ENCODE results near the gene GAL3ST3.
"Not testable (repeated sequence)": the region's sequence is repeated elsewhere in the genome, so short reads cannot be mapped to it uniquely, and the experiment has no call there.

GAL3ST3 gene

DNA sequence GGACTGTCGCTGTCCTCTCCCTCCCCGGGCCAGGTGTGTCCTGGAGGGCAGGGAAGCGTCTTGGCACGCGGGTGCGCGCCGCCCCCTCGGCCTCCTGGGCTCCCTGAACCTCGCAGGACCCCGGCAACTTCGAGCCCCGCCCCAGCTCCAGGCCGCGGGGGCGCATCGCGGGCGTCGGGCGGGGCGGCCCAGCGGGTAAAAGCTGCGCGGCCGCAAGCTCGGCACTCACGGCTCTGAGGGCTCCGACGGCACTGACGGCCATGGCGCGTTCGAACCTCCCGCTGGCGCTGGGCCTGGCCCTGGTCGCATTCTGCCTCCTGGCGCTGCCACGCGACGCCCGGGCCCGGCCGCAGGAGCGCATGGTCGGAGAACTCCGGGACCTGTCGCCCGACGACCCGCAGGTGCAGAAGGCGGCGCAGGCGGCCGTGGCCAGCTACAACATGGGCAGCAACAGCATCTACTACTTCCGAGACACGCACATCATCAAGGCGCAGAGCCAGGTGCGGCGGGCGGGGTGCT is 37.1 kb downstream of the GAL3ST3 start, which contains the start of gene CST6:
TSS of gene CST6 (plus strand) at position 224 of the 519 bp plus-strand sequence. CDS start at position 261, 37 bp downstream.
- no peak for DNase-seq

DNA sequence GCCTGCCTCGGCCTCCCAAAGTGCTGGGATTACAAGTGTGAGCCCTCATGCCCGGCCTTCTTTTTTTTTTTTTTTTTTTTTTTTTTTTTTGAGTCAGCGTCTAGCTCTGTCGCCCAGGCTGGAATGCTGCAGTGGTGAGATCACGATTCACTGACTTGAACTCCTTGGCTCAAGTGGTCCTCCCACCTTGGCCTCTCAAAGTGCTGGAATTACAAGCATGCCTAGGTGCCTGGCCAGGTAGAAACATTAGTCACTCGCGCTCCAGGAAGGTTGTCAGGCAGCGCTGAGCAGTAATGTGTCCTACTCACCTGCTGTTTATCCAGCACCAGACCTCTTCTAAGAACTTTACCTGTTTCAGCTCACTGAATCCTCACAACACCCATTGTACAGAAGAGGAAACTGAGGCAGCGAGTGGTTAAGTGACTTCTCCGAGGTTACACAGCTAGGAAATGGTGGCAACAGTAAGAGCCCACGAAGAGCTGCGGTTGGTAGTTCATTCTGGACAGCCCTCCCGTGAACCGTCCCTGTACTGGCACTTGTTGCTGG is 37.6 kb downstream of the GAL3ST3 start:
- no peak for DNase-seq

DNA sequence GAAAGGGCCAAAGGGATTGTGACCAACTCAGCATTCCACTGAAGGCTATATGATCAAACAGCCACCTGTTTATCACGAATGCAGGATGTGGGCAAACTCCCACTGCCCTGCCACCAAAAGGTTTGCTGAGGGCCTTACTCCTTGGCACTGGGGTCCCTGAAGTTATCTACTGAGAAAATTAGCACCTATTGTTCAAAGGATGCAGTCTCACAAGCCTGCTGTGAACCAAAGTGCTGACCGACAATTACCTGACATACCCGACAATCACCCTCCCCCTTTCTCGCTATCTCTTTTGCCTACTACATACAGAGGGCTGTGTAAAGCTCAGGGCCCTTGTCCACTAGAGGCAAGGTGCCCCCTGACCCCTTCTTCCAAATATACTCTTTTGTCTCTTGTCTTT is 38.9 kb downstream of the GAL3ST3 start:
- DNase-seq, result not testable (repeated sequence)

DNA sequence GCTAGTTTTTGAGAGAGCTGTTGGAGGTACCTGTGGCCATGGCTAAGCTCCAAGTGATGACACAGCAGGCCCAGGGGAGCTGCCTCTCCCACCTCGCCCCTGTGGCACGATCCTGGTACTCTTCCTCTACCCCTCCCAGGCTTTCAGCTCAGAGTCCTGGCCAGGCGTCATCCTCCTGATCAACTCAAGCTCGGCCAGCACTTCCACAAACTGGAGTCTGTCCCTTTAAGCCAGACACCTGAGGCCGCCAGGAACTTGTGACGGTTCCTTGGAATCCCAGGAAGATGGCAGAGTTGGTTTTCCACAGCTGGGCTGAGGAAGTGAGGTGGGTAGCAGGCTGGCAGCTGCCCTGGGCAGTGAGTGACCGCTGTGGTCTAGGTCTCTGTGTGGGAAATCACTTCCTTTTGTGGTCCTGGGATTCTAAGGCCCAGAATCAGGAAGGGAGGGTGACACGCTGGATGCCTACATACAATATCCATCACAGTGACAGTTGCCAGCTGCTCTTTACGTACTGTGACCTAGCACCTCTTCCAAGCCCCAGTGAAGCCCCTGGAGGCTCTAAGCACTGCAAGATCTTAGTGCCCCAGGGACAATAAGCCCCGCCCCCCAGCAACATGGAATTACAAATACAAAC is 40.4 kb downstream of the GAL3ST3 start:
- no peak for DNase-seq

DNA sequence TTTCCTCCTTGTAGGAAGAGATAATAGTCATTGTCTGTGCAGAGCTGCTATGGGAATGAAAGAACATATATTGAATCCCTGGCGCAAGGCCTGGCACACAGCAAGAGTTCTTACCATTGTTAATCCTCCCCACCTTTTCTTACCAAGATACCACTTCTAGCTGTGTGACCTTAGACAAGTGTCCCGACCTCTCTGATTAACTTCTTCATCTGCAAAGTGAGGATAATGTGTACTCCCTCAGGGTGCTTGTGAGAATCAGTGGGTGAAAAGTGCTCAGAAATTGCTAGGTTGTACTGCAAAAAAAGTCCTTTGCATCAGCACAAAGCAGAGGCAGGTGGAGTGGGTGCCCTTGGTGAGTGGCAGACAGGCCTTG is 40.9 kb downstream of the GAL3ST3 start:
- no peak for DNase-seq

DNA sequence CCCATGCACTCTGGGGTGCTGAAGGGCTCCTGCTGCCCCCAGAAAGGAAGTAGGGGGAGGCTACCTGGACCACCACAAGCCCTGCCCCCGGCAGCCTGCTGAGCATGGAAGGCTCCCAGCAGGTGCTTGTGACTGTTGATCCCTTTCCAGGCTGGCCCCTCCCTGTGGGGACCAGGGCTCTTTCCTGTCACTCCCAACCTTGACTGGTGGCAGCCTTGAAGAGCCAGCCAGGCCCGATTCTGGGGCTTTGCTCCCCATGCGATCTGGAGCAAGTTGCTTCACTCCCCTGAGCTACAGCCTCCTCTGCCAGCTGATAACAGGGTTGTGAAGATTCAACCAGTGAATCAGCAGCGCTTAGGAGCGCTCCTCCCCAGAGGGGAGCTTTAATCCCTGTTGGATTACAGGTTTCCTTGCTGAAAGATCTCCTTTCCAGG is 41.7 kb downstream of the GAL3ST3 start:
- DNase-seq, result no peak

DNA sequence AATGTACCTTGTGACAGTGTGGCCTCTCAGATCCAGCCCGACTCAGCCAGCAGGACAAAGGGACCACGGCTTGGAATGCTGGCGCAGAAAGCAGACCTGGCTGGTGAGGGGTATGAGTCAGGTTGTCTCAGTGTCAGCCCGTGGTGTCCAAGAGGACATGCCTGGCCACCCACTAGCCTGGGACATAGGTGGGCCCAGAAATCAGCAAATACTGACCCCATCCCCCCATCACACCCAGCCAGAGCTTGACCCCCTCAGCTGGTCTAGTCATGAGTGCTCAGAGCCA is 42.1 kb downstream of the GAL3ST3 start:
- no peak for DNase-seq

DNA sequence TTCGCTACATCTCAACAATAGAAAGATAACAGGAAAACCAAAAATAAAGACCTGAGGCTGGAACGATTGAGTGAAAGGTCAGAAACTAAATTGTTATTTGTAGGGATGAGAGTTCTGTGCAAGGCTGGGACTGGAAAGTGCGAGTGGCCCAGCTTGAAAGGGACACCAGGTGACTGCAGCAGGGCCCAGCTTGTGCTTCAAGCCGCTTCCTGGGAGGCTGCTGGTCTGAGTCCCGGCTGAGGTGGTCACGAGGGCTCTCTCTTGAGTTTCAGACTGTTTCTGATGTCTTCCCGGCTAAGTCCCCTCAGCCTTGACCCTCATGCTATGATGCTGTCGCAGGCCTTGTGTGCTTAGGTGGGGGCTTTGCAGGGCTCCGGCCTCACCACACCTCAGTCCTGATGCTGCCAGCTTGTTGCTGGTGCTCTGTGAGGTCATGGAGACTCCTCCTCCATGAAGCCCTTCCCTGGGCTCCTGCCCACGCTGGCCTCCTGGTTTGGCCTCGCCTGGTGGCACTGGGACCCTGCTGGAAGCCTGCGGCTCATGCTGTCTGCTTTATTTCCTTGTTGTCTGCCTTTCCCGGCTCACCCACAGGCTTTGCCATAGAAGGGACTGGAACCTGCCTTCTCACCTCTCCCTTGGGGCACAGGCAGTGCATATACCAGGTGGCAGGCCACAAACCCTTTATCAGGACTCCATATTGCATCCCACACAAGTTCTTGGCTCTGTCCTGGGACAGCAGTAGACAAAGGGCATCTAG is 42.6 kb downstream of the GAL3ST3 start:
- DNase-seq, result no peak

DNA sequence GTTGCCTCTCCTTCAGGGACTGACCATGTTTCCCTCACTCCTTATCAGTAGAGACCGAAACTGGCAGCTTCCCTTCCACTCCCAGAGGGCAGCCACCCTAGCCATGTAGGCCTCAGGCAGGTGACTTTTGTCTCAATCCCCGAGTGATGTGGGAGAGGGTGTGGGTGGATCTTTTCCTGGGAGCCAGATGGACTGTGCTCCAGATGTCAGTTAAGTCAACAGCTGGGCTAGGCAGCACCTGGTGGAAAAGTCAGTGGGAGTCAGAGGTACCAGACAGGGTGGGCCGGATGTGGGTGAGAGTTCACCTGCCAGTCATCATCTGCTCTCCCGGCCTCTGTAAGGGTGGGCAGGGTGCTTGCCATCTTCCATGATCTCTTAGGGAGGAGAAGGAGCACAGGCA is 44.8 kb downstream of the GAL3ST3 start:
- DNase-seq, result no peak

DNA sequence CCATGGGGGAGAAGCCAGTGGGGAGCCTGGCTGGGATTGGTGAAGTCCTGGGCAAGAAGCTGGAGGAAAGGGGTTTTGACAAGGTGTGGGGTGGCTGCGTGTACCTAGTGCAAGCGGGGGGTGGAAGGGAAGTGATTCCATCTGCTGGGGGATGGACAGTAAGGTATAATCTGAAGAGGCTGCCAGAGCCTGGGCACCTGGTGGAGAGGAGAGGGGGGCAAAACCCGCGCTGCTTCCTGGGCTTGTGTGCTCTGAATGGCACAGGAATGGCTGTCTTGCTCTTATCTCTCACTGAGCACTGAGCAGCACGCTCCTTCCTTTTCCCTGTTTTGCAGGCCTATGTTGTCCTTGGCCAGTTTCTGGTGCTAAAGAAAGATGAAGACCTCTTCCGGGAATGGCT is 45.7 kb downstream of the GAL3ST3 start:
- no peak for DNase-seq

DNA sequence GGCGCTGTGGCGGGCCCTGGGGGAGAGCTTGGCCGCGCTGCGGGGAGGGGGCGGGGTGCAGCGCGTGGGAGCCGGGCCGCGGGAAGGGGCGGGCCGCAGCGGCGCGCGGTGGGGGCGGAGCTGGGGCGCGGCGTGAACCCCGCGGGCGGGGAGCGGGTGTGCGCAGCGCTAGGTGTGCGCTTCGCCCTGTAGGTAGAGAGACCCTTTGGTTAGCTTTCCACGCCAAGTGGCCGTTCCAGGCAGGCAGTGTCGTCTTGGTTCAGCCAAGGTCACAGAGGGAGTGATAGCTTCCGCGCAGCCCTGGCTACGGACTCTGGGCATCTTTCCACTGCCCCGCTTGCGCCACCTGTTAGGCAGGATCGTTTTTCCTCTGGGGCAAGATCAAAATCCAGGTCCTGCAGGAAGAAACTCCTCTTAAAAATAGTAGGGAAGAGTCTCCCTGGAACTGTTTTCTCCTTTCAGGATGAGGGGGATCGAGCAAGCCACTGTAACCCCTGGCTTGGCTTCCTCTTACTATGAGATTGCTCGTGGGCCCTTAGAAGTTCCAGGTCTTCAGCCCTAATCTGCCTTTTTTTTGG is 46.2 kb downstream of the GAL3ST3 start:
- no peak for DNase-seq

DNA sequence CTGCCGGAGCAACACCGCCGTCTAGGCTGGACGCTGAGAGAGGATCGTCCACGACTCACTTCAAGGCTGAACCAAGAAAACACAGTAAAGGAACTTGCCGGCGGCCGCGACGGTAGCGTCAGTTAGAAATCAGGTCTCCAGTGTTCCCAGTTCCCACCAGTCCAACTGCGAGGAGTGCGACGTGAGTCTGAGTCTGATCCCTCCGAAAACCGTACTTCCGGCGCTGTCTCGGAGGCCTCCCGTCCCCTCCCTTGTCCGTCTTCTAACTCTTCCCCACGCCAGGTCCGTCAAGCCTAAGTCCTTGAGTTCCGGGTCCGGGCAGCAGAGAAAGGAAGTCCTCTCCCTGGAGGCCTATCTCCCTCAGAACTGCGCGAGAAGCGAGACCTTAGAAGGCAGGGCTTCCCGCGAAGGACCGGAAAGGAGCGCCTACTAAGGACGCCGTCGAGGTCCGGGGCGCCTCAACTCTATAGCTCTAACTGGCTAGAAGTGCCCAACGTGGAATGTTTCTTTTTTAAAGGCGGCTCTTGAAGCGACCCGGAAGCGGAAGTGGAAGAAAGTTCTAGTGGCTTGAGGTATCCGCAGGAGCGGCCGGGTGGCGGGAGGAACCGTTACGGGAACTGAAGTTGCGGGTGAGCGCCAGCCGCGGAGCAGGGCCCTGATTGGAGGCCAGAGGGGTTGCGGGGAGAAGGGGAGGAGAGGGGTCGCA is 46.9 kb downstream of the GAL3ST3 start, which contains the start of the genes BANF1 and EIF1AD:
TSS of gene BANF1 (plus strand) at position 562 of the 706 bp plus-strand sequence. CDS start 748 bp downstream, outside the sequence.
TSS of gene EIF1AD (minus strand) at position 216 of the 706 bp plus-strand sequence. CDS start 1,768 bp downstream, outside the sequence.
- DNase-seq, result peak; percentile 86

DNA sequence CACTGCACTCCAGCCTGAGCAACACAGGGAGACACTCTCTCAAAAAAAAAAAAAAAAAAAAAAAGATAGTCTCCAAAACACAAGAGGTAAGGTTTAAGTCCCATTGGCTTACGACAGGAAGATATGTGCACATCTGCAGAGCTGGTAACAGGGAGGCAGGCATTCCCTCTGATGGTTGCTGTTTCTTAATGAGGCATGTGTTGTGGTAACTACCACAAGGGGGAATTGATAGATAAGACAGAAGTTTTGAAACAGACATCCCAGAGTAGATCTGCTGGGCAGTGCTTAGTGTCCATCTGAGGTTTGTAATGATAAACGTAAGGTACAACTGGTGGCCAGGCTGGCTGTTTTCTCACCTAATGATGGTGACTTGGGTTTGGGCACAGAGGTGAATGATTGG is 51.7 kb downstream of the GAL3ST3 start:
- no peak for DNase-seq

DNA sequence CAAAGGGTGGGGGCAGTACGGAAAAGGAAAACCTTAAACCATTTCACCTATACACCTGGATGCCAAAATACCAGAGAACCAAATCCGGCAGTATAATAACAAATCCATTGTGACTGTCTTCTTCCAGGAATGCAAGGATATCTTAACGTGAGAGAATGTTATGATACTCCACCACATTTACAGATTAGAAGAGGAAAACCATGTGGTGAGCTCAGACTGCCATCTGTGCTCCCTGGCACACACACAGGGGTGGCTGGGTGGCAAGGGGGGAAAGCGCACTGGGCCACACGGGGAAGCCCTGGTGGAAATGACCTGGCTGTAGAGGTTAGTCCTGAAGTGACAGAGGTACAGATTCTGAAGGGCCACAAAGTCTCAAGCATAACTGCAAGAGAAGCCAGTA is 56.9 kb downstream of the GAL3ST3 start:
- DNase-seq, result no peak
